Measurements from ENCODE around the gene JUN. TPM values are rescaled to one million over a fixed set of nuclear protein-coding genes. Genes with fewer than 3 reads are reported as not detected.

The JUN gene
- total RNA-seq, 4 donors from 2014 or later, result 77.7 to 126 (median 111) TPM

DNA sequence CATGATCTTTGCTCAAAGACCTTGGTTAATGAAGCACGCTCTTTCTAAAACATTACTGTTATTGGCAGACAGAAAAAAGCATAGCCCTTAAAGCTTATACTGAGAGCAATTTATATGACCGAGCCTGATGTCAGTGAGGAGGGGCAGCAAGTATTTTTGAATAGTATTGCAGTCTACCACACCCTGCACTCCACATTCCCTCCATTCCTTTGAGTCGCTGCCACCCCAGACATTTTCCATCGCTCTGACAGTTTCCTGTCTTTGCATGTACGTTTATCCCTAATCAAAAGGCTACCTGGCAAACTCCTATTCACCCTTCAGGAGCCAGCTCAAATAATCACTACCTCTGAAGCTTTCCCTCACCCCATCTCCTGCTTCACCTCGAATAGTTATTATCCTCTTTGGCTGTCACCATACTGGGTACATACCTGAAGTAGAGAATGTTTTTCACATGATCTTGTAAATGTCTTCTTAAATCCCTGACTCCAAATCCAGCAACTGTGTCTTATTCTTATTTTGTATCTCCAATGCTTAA is 5.5 kb upstream of the JUN start:
- no peak for DNase-seq (ENCODE audit: extremely low spot score)
- TF ChIP-seq EP300 (IDR thresholded peaks at IDR 0.05) (no peak), CTCF (IDR thresholded peaks at IDR 0.05) (no peak), POLR2AphosphoS5 (IDR thresholded peaks at IDR 0.05) (no peak), POLR2A (IDR thresholded peaks at IDR 0.05; ENCODE audit: low read depth) (no peak)
- peaks cover 6 to 11% (median 10%) of the 10 kb centered on the region in 4 donors for H3K4me1 ChIP-seq
- no peaks in the 10 kb centered on the region for H3K36me3 ChIP-seq
- 83% methylated on average over 6 of the region's 6 CpGs for WGBS
- H3K4me3 ChIP-seq, result no peak overlapping the region
- no peaks in the 10 kb centered on the region for H3K27me3 ChIP-seq
- no peaks in the 10 kb centered on the region for H3K9me3 ChIP-seq
- intact Hi-C loops (cut with DNase I), result loop anchor here (5.0 to 10.0 kb wide), 2 partner anchors 113 to 355 kb away; no protein-coding TSS in a partner anchor
- H3K27ac ChIP-seq (replicated peaks in 1 of 4), result no peak overlapping the region

DNA sequence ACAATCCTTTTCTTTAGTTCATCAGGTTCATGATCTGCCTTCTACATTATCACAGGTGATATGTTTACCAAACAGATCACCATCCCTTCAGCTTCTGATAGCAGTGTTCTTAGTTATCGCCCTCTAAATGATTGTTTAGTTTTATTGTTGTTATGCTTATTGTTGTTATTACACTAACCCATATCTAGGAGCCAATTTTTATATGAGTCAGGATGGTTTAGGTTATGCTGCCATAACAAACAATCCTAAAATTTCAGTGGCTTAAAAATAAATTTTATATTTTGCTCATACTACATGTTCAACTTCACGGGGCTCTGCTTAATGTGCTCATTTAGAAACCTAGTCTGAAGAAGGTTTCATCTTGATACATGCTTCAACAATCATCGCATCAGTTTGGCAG is 4.4 kb upstream of the JUN start:
- intact Hi-C loops (cut with DNase I), result loop anchor here (5.0 to 10.0 kb wide), 2 partner anchors 114 to 357 kb away; no protein-coding TSS in a partner anchor
- H3K4me3 ChIP-seq, result no peak overlapping the region
- no peaks in the 10 kb centered on the region for H3K9me3 ChIP-seq
- no peaks in the 10 kb centered on the region for H3K36me3 ChIP-seq
- H3K27ac ChIP-seq (replicated peaks in 1 of 4), result no peak overlapping the region
- no peak for DNase-seq (ENCODE audit: extremely low spot score)
- peaks cover 6 to 11% (median 10%) of the 10 kb centered on the region in 4 donors for H3K4me1 ChIP-seq
- no peaks in the 10 kb centered on the region for H3K27me3 ChIP-seq
- 98% methylated on average over 3 of the region's 3 CpGs for WGBS
- TF ChIP-seq EP300 (IDR thresholded peaks at IDR 0.05), result no peak
- TF ChIP-seq POLR2AphosphoS5 (IDR thresholded peaks at IDR 0.05), result no peak
- no peak for TF ChIP-seq CTCF (IDR thresholded peaks at IDR 0.05)
- no peak for TF ChIP-seq POLR2A (IDR thresholded peaks at IDR 0.05; ENCODE audit: low read depth)

GRCh38 chr1:58786927-58787245 is 3.0 kb upstream of the JUN start:
- H3K27ac ChIP-seq (replicated peaks in 1 of 4), result peak overlapping the region; percentile 98 to 100 (median 100)
- no peaks in the 10 kb centered on the region for H3K9me3 ChIP-seq
- H3K36me3 ChIP-seq, result peaks cover 0 to 9% (median 2%) of the 10 kb centered on the region in 4 donors
- TF ChIP-seq CTCF (IDR thresholded peaks at IDR 0.05) (no peak), POLR2A (IDR thresholded peaks at IDR 0.05; ENCODE audit: low read depth) (no peak)
- intact Hi-C loops (cut with DNase I), result loop anchor here (5.0 to 10.0 kb wide), 2 partner anchors 115 to 358 kb away; no protein-coding TSS in a partner anchor
- no peak overlapping the region for H3K4me3 ChIP-seq
- H3K4me1 ChIP-seq, result peaks cover 6 to 11% (median 10%) of the 10 kb centered on the region in 4 donors
- DNase-seq (ENCODE audit: extremely low spot score), result no peak
- no CpG with 5 or more reads among the region's 2 CpGs for WGBS
- no peaks in the 10 kb centered on the region for H3K27me3 ChIP-seq

- no peak for TF ChIP-seq CTCF (IDR thresholded peaks at IDR 0.05)
- TF ChIP-seq POLR2A (IDR thresholded peaks at IDR 0.05; ENCODE audit: low read depth), result no peak
- TF ChIP-seq POLR2AphosphoS5 (IDR thresholded peaks at IDR 0.05), result no peak
- TF ChIP-seq EP300 (IDR thresholded peaks at IDR 0.05), result no peak
These were observed 2.5 kb upstream of the JUN start for GRCh38 chr1:58786184-58786926.

More at GRCh38 chr1:58786184-58786926, 2.5 kb upstream of the JUN start:
- Histone ChIP-seq H3K4me3 (no peak overlapping the region), H3K27me3 (no peaks in the 10 kb centered on the region), H3K27ac (replicated peaks in 1 of 4) (peak overlapping the region; percentile 98 to 100 (median 100)), H3K4me1 (peaks cover 6 to 12% (median 10%) of the 10 kb centered on the region in 4 donors), H3K9me3 (no peaks in the 10 kb centered on the region), H3K36me3 (peaks cover 0 to 15% (median 2%) of the 10 kb centered on the region in 4 donors)
- DNase-seq (ENCODE audit: extremely low spot score), result no peak
- intact Hi-C loops (cut with DNase I), result loop anchor here (5.0 to 10.0 kb wide), 2 partner anchors 116 to 358 kb away; no protein-coding TSS in a partner anchor
- WGBS, result 77% methylated on average over 6 of the region's 6 CpGs

All from esophagus muscularis mucosa (tissue), 4 donors.